ENCODE results near the gene BLACAT1.
"Not testable (repeated sequence)": the region's sequence is repeated elsewhere in the genome, so short reads cannot be mapped to it uniquely, and the experiment has no call there.

The BLACAT1 gene

DNA sequence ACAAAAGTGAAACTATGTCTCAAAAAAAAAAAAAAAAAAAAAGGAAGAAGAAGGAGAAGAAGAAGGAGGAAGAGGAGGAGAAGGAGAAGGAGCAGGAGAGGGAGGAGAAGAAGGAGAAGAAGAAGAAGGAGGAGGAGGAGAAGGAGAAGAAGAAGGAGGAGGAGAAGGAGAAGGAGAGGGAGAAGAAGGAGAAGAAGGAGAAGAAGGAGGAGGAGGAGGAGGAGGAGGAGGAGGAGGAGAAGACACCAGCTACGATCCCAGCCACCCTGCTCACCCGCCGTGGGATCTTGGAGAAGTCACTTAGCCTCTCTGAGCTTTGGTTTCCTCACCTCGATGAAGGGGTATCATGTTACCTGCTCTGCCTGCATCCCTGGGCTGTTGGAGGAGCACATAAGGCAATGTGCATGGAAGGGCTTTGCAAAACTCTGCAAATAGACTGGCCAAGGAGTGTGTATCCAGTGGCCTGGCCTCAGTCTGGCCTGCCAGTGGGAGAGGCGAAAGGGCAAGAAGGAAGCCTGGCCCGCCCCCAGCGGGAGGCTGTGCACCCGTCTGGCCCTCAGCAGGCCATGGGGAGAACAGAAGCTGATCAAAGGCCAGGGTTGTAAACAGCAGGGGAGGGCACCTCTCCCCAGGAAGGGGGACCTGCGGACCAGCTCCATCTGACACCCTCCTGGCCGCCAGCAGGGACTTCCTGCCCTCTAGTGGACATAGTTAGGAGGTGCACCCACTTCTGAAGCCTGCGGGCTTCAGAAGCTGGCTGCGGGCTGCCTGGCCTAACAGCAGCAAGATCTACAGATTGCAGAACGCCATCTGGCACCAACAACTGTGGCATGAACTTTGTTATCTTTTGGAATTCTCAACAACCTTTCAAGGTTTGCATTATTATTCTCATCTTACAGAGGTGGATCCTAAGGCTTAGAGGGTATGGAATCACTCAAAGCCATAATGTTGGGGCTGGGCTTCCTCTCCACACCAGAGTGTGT lies 29.4 kb upstream of the BLACAT1 start:
- no peak for DNase-seq (ENCODE audit: extremely low read depth in 1 of 2, low read depth in 1 of 2)

DNA sequence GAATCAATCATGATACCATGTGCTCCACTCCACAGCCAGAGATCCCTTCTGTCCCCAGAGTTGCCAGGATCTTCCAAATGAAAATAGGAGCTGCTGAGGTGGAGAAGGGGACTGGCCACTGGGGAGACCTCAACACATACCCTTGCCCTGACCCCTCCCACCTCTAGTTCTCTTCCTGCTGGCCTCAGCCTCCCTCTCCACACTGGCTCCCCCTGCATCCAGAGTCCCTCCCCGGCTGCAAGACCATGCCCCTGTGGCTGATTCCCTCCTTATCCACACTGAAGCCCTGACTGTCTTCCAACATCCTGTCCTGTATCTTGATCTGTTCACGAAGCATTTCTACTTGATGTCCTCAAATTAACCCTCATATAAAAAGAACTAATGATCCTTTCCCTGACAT lies 27.5 kb upstream of the BLACAT1 start:
- DNase-seq (ENCODE audit: extremely low read depth in 1 of 2, low read depth in 1 of 2) = no peak

GRCh38 chr1:205482587-205482986 lies 26.7 kb upstream of the BLACAT1 start:
- DNase-seq (ENCODE audit: extremely low read depth in 1 of 2, low read depth in 1 of 2) = not testable (repeated sequence)

- no peak for DNase-seq (ENCODE audit: extremely low read depth in 1 of 2, low read depth in 1 of 2)
Measured at GRCh38 chr1:205481629-205482151, 25.8 kb upstream of the BLACAT1 start.

DNA sequence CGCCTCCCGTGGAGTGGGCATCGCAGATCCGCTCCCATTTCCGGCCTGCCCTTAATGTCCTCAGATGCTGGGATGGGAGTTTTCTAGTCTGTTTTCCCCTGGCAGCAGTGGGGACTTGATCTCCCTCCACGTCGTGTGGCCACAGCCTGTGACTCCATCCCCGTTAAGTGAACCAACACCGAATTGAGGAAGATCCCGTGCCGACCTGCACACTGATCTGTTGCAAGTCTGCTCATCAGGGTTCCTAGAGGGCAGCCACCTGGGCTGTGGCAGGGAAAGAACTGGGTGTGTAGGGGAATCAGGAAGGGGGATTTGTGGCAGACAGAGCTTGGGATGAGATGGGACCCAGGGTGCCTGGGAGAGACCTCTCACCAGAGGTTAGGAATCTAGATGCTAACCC lies 25.4 kb upstream of the BLACAT1 start:
- DNase-seq (ENCODE audit: extremely low read depth in 1 of 2, low read depth in 1 of 2) = no peak

DNA sequence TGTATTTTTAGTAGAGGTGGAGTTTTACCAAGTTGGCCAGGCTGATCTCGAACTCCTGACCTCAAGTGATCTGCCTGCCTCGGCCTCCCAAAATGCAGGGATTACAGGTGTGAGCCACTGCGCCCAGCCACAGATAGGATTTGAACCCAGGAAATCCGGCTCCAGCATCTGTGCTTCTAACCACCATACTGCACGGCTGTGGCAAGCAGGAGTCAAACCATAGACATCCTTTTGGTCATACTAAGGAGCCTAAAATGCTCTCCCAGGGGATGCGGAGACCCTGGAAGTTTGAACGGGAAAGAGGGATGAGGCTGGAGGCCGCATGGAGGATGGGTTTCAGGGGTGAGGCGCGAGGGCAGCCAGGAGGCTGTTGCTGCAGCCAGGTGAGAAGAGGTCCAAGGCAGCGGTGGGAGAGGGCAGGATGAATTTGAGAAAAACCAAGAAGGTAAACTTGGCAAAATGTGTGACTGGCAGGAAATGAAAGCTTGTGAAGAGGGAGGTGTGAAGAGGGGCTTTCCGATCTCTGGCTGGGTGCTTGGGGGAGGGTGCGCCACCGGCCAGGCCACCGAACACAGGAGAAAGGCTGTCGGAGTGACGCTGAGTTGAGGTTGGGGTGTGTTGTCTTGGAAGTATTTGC lies 24.6 kb upstream of the BLACAT1 start:
- peak; percentile 56 to 58 for DNase-seq (ENCODE audit: extremely low read depth in 1 of 2, low read depth in 1 of 2)

DNA sequence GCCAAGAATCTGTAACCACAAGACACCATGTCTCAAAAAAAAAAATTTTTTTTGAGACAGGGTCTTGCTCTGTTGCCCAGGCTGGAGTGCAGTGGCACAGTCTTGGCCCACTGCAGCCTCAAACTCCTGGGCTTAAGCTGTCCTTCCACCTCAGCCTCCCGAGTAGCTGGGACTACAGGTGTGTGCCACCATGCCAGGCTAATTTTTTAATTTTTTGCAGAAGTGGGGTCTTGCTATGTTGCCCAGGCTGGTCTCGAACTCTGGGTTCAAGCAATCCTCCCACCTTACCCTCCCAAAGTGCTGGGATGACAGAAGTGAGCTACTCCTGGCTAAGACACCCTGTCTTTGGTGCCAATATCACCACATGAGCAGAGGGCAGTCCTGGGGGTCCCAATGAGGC lies 23.1 kb upstream of the BLACAT1 start:
- not testable (repeated sequence) for DNase-seq (ENCODE audit: extremely low read depth in 1 of 2, low read depth in 1 of 2)

DNA sequence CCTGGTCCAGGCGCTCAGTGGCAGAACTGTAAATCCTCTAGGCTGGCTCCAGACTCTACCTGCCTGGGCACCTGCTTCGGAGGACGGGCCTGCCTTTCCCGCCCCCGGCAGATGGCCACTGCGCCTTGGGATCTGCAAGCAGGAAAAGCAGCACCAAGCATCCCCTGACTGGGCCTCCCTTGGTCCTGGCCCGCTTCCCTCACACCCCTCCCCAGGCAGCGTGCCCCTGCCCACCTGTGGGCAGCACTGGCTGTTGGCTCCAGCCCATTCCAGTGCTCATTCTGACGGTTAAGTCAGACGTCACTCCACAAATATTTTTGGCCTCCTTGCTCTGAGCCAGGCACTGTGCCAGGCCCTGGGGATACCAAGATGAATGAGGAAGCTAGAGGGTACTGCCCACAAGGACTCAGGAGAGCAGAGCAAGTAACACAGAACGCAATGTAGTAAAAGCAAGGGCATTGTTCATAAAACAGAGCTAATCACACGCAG lies 22.0 kb upstream of the BLACAT1 start:
- DNase-seq (ENCODE audit: extremely low read depth in 1 of 2, low read depth in 1 of 2) = no peak

DNA sequence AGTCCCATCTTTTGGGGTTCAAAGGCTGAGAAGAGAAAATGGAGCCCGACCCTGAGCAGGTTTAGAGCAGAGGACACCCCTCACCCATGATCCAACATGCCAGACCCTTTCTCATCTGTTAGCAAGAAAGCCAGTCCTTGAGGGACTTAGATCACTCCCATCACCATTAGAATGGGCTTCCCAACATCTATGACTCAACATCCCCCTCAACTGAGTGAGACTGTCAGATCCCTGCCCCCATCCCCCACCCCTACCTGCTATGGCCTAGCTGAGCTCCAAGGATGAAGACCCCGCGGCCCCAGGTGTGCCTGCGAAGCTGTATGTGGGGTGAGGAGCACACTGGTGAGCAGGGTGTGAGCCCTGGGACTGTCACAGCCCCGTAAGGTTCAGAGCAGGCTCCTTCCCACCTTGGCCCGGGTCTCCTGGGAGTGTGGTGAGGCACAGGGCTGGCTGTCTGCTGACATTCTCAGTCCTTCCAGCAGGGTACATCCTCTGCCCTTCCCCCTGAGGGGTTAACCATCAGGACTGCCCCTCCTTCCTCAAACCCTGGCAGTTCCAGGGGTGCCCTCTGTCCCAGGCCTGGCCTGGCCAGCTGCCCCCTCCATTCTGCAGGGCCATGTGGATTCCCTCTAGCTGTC lies 21.4 kb upstream of the BLACAT1 start:
- DNase-seq (ENCODE audit: extremely low read depth in 1 of 2, low read depth in 1 of 2) = no peak

DNA sequence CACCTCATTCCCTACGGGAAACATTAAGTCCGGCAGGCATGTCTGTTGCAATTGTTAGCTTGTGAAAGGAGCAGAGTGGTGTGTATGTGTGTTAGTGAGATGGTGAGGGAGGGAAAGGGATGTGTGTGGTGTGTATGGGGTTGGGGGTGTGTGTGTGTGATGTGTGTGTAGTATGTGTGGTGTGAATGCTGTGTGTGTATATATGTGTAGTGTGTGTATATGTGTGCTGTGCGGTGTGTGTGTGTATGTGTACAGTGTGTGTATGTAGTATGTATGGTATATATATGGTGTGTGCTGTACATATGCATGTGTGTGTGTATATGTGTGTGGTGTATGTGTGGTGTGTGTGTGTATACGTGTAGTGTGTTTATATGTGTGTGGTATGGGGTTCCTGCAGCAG lies 20.8 kb upstream of the BLACAT1 start:
- DNase-seq (ENCODE audit: extremely low read depth in 1 of 2, low read depth in 1 of 2) = no peak

- DNase-seq (ENCODE audit: extremely low read depth in 1 of 2, low read depth in 1 of 2) = no peak
Measured at GRCh38 chr1:205475855-205476254, 20.0 kb upstream of the BLACAT1 start.

GRCh38 chr1:205474571-205474970 lies 18.7 kb upstream of the BLACAT1 start:
- no peak for DNase-seq (ENCODE audit: extremely low read depth in 1 of 2, low read depth in 1 of 2)

- DNase-seq (ENCODE audit: extremely low read depth in 1 of 2, low read depth in 1 of 2) = no peak
Measured at GRCh38 chr1:205473966-205474365, 18.1 kb upstream of the BLACAT1 start.

- DNase-seq (ENCODE audit: extremely low read depth in 1 of 2, low read depth in 1 of 2) = no peak
Measured at GRCh38 chr1:205473475-205473874, 17.6 kb upstream of the BLACAT1 start.

DNA sequence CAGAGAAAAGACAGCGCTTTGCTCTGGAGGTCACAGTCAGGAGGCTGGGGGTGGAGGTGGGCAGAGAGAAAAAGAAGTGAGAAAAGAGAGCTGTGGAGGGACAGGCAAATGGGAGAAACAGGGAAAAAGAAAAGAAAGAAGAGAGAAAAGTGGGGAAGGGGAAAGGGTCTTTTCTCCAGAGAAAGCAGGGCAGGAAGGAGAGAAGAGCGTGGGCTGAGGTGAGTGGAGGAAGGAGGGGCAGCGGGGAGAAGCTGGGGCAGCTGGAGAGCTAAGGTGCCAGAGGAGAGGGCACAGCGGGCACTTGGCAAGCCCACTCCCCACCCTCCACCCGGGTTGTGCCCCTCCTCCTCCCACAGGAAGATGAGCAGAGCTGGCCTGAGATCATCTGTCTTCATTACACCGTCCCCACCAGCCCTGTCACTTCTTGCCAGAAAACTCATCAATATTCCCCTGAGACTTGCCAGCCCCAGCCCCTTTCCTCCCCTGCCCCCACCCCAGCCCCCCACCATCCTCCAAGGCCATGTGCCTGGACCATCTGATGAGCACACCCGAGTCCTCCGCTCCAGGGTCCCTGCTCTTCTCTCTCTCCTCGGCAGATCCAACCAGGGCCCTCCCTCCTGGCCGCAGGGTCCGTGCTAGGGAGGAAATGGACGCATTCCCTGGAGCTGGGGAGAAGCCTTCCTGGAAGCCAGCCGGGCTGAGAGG lies 17.0 kb upstream of the BLACAT1 start:
- no peak for DNase-seq (ENCODE audit: extremely low read depth in 1 of 2, low read depth in 1 of 2)

GRCh38 chr1:205470131-205470530 lies 14.3 kb upstream of the BLACAT1 start:
- no peak for DNase-seq (ENCODE audit: extremely low read depth in 1 of 2, low read depth in 1 of 2)

- DNase-seq (ENCODE audit: extremely low read depth in 1 of 2, low read depth in 1 of 2) = no peak
Measured at GRCh38 chr1:205466595-205467220, 10.9 kb upstream of the BLACAT1 start.

DNA sequence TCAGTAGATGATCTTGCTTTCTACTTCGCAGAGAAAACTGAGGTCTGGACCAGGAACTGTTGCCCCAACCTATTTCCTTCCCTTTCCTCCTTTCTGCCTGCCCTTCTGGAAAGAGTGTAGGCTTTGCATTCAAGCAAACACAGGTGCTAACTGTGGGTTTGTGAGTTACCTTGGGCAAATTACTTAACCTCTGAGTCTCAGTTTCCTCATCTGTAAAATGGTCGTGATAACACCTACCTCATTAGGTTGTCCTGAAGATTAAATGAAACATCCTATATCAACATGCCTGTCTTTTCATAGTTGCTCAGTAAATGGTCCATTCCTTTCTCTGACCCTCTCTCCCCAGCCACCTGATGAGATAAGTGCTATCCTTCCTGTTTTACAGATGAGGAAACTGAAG lies 9.5 kb upstream of the BLACAT1 start:
- DNase-seq (ENCODE audit: extremely low read depth in 1 of 2, low read depth in 1 of 2) = no peak

DNA sequence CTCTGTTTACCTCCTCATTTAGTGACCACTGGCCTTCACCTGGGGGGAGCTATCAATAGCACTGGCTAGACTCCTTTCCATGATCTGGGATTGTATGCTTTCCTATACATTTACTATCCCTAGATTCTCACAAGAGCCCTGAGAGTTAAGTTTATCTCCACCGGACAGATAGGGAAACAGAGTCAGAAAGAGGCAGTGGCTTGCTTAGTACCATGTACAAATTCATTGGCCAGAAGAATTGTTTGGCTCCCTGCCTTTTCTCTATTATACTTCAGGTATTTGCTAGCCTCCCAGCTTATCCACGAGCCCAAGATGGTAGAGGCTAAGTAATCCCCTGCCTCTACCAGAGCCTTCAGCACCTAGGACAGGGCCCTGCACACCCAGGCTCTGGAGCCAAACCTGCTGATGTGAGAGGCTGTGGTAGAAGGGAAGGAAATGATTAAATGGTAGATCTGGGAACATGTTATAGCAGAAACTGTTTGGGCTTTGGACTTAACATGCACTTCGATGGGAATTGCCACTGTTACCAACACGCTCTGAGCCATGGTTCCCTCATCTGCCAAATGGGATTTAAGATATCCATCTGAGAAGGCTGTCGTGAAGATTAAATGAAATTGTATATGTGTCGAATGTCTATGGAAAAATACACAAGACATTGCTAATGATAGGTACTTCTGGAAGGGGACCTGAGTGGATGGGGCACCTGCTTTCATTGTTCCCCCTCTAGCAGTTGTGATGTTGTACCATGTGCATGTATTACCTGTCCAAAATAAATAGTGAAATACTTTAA lies 3.1 kb upstream of the BLACAT1 start:
- no peak for DNase-seq (ENCODE audit: extremely low read depth in 1 of 2, low read depth in 1 of 2)
